DMS 273 (cell line): ENCODE measurements around the gene TRIM51G.
"Not testable (repeated sequence)": the region's sequence is repeated elsewhere in the genome, so short reads cannot be mapped to it uniquely, and the experiment has no call there.

Source experiments
- DNase-seq: peaks from one replicate; lab custom pipeline; 2025; ENCODE audit not compliant: unreplicated experiment; lab: John Stamatoyannopoulos, UW

TRIM51G gene, protein sequence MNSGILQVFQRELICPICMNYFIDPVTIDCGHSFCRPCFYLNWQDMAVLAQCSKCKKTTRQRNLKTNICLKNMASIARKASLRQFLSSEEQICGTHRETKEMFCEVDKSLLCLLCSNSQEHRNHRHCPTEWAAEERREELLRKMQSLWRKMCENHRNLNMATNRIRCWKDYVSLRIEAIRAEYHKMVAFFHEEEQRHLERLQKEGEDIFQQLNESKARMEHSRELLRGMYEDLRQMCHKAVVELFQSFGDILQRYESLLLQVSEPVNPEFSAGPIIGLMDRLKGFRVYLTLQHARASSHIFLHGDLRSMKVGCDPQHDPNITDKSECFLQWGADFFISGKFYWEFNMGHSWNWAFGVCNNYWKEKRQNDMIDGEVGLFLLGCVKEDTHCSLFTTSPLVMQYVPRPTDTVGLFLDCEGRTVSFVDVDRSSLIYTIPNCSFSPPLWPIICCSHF

DNA sequence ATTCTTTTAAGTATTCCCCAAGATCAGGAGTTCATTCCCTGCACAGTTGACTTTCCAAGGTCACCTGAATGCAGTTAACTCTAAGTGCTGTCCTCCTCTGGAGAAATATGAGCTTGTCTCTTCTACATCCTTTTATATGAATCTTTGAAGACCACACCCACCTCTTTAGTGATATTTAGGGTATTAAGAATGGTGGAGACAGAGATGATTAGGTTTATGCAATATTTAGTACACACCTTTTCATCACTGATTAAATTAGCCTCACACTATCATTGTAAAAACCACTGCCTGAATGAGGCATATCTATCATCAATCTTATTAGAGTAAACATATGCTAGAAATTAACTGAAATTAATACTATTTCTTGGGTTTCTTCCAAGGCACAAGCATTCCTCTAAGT is at the start of gene TRIM51G:
Gene TRIM51G (minus strand): TSS at position 101 of the 400 bp plus-strand sequence. CDS start 2,190 bp downstream, outside the sequence.
- not testable (repeated sequence) for DNase-seq

DNA sequence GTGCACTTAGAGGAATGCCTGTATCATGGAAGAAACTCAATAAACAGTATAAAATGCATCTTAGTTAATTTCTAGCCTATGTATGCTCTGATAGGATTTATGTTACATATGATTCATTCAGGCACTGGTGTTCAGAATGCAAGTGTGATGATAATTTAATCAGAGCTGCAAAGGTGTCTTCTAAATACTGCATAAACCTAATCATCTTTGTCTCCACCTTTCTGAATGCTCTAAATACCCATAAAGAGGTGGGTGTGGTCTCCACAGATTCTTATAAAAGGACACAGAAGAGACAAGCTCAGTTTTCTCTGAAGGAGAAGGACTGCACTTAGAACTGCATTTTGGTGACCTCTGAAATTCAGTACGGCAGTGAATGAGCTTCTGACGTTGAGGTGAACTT is 44.8 kb upstream of the TRIM51G start, which contains the start of gene TRIM49B:
Gene TRIM49B (plus strand): TSS at position 301 of the 400 bp plus-strand sequence. CDS start 2,777 bp downstream, outside the sequence.
- DNase-seq, result not testable (repeated sequence)

DNA sequence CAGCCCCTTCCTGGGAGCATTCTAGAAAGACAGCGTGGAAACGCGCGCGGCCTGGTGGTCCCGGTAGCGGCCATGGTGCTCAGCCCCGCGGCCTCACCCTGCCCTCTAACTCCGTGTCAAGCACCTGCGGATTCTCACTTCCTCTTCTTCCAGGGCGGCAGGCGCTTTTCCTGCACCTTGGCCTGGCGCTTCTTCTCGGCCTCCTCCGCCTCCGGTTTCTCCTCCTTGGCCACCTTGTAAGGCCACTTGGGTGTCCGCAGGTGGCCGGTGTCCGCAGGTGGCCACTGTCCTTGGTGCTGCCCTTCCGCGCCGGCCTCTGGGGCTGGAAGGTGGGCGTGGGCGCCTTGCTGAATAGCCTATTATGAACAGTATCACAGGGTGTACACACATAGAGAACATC is 15.1 kb downstream of the TRIM51G start:
- not testable (repeated sequence) for DNase-seq

DNA sequence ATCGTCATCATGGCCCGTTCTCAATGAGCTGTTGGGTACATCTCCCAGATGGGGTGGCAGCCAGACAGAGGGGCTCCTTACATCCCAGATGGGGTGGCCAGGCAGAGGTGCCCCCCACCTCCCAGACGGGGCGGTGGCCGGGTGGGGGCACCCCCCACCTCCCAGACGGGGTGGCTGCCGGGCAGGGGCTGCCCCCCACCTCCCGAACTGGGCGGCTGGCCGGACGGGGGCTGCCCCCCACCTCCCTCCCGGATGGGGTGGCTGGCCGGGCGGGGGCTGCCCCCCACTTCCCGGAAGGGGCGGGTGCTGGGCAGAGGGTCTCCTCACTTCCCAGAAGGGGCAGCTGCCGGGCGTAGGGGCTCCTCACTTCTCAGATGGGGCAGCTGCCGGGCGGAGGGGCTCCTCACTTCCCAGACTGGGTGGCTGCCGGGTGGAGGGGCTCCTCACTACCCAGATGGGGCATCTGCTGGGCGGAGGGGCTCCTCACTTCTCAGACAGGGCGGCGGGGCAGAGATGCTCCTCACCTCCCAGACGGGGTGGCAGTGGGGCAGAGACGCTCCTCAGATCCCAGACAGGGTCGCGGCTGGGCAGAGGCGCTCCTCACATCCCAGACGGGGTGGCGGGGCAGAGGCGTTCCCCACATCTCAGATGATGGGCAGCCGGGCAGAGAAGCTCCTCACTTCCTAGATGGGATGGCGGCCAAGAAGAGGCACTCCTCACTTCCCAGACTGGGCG is 28.2 kb downstream of the TRIM51G start:
- DNase-seq, result not testable (repeated sequence)

DNA sequence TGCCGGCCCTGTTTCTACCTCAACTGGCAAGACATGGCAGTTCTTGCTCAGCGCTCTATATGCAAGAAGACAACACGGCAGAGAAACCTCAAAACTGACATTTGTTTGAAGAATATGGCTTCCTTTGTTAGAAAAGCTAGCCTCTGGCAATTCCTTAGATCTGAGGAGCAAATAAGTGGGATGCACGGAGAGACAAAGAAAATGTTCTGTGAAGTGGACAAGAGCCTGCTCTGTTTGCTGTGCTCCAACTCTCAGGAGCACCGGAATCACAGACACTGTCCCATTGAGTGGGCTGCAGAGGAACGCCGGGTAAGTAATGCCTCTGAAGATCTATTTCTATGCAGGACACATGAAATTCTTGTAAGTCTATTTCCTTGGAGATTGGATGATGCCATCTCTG is 37.9 kb downstream of the TRIM51G start:
- DNase-seq, result not testable (repeated sequence)
